HepG2 (cell line): ENCODE results near the gene TM4SF20. TPM values are rescaled to one million over a fixed set of nuclear protein-coding genes. Genes with fewer than 3 reads are reported as not detected.
A peak's percentile ranks its signal among the peaks of the same experiment; 100 is the strongest.

ENCODE experiments used
- ARNT2 ChIP-seq: sonication (generic); formaldehyde crosslinking; IDR thresholded peaks from 2 replicates; pipeline ENCODE4 v1.8.0; 2022; ENCODE audit warnings: mild to moderate bottlenecking, low read depth, missing genetic modification reagents, moderate library complexity
- CC2D1A ChIP-seq: sonication (generic); formaldehyde crosslinking; IDR thresholded peaks from 2 replicates; pipeline ENCODE4 v1.8.1; 2023; ENCODE audit warnings: mild to moderate bottlenecking, missing genetic modification reagents
- FOXO1 ChIP-seq: sonication (generic); formaldehyde crosslinking; IDR thresholded peaks from 2 replicates; pipeline ENCODE4 v1.4.0; 2020; ENCODE audit warnings: missing genetic modification reagents
- GFI1 ChIP-seq: sonication (generic); formaldehyde crosslinking; IDR thresholded peaks from 2 replicates; pipeline ENCODE4 v1.5.0; 2020; ENCODE audit warnings: missing genetic modification reagents, mild to moderate bottlenecking, borderline replicate concordance
- HMGXB3 ChIP-seq: sonication (generic); formaldehyde crosslinking; IDR thresholded peaks from 2 replicates; pipeline ENCODE4 v1.4.0; 2020; ENCODE audit warnings: missing genetic modification reagents, borderline replicate concordance
- IKZF1 ChIP-seq: fragments of 450-650 bp; IDR thresholded peaks from 2 replicates; pipeline ENCODE4 v1.7.1; 2016
- MAFF ChIP-seq: IDR thresholded peaks from 2 replicates; pipeline ENCODE4 v1.6.1; 2011; ENCODE audit warnings: low read depth, low read length, improper control_type of control experiment
- RNF219 ChIP-seq: sonication (generic); formaldehyde crosslinking; IDR thresholded peaks from 2 replicates; pipeline ENCODE4 v1.5.0; 2020; ENCODE audit warnings: mild to moderate bottlenecking, missing genetic modification reagents
- U2AF2 ChIP-seq: fragments of 200-400 bp; formaldehyde crosslinking; IDR thresholded peaks from 2 replicates; pipeline ENCODE4 v1.6.1; 2017; ENCODE audit warnings: low read depth, mild to moderate bottlenecking, low read length
- ZBTB21 ChIP-seq: sonication (generic); formaldehyde crosslinking; IDR thresholded peaks from 2 replicates; pipeline ENCODE4 v1.4.0; 2020; ENCODE audit warnings: missing genetic modification reagents
- ZNF350 ChIP-seq: sonication (generic); formaldehyde crosslinking; IDR thresholded peaks from 2 replicates; pipeline ENCODE4 v1.4.0; 2020; ENCODE audit warnings: mild to moderate bottlenecking, low read depth, missing genetic modification reagents, borderline replicate concordance
- ZNF513 ChIP-seq: sonication (generic); formaldehyde crosslinking; conservative IDR thresholded peaks from 2 replicates; pipeline ENCODE4 v1.5.0; 2020; ENCODE audit warnings: missing genetic modification reagents
- polyA plus RNA-seq, 8 experiments: library from polyadenylated mRNA; depleted of rRNA in 3 of 8; stranded (reverse) in 7 of 8; unstranded in 1 of 8; fragments of >200 nt; fragmentation: Illumina TruSeq in 4 of 8; extraction: Trizol in 4 of 8; gene quantifications; 2 replicates each; pipeline versions ENCODE4 v1.2.1 to v1.2.3, GENCODE V29; 2011 to 2016; ENCODE audit warnings: low read depth in 4 of 8, missing spikeins in 1 of 8, mixed read lengths in 1 of 8; ENCODE audit not compliant: insufficient read depth in 1 of 8
- total RNA-seq, 5 experiments: library from RNA; depleted of rRNA; stranded (reverse); fragments of >200 nt; fragmentation: Illumina TruSeq; extraction: Trizol; gene quantifications; 2 replicates each; pipeline ENCODE4 v1.2.3, GENCODE V29; 2016; ENCODE audit warnings: low read depth in 1 of 5
- TF ChIP-seq, protein P1 (sequence below): sonication (generic); formaldehyde crosslinking; conservative IDR thresholded peaks from 2 replicates; pipeline ENCODE4 v1.4.0; 2020; ENCODE audit warnings: mild to moderate bottlenecking, missing genetic modification reagents, moderate library complexity
- TF ChIP-seq, protein P2 (sequence below): sonication (generic); formaldehyde crosslinking; IDR thresholded peaks from 2 replicates; pipeline ENCODE4 v1.8.0; 2022; ENCODE audit warnings: missing genetic modification reagents, mild to moderate bottlenecking, inconsistent platforms, borderline replicate concordance

The TM4SF20 gene
- total and polyA plus RNA-seq, 2 of the 13 experiments (the other 11 are each of a cell fraction or from before 2014, with no cell fraction given) = not detected

DNA sequence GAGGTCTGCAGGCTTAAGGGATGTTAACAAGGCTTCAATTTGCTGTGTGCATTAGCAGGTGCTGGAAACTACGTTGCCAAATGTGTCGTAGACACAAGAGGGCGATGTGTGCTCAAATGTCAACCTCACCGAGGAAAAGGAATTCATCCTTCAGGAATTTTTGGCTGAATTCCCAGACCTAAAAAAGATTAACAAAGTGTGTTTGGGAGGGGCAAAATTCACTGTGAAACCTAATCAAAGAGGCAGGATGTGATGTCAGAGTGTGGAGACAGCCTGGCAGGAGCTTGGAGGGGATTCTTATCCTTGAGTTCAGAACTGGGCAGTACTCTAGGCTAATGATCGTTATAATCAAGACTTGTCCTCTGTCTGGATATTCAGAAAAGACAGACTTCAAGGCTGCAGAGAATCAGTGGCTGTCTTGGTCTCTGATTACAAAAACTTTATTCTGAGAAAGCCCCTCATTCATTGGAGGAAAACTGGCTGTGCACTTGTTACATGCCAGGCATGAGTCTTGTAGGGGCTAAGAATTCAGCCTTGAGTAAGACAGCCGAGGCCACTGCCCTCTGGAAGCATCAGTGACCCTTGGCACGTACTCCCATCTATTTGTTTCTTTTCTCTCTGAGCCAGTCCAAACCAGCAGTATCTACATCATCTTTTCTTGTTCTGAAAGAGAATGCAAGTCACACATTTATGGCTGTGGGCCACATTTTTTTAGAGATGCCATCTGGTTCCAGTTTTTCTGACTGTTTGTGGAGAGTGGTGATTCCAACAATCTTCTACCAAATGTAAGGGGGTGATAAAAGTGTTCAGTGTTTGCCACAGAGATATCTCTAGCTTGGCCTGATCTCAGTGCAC is 27.3 kb upstream of the TM4SF20 start (continued):
- TF ChIP-seq ZBTB21 (CRISPR knock-in tag) (peak; percentile 87), MAFF (peak; percentile 24; the same call in 1 of the 2 replicates), HMGXB3 (CRISPR knock-in tag) (peak; percentile 59; the same call in 1 of the 2 replicates), ZNF350 (CRISPR knock-in tag) (no peak), GFI1 (CRISPR knock-in tag) (peak; percentile 76), ZNF513 (CRISPR knock-in tag) (no peak), U2AF2 (no peak), CC2D1A (CRISPR knock-in tag) (no peak), RNF219 (CRISPR knock-in tag) (peak; percentile 75; the same call in 1 of the 2 replicates), IKZF1 (no peak), ARNT2 (peak; percentile 60; the same call in 1 of the 2 replicates), FOXO1 (CRISPR knock-in tag) (peak; percentile 22; the same call in 1 of the 2 replicates)
- TF ChIP-seq, protein P1, sequence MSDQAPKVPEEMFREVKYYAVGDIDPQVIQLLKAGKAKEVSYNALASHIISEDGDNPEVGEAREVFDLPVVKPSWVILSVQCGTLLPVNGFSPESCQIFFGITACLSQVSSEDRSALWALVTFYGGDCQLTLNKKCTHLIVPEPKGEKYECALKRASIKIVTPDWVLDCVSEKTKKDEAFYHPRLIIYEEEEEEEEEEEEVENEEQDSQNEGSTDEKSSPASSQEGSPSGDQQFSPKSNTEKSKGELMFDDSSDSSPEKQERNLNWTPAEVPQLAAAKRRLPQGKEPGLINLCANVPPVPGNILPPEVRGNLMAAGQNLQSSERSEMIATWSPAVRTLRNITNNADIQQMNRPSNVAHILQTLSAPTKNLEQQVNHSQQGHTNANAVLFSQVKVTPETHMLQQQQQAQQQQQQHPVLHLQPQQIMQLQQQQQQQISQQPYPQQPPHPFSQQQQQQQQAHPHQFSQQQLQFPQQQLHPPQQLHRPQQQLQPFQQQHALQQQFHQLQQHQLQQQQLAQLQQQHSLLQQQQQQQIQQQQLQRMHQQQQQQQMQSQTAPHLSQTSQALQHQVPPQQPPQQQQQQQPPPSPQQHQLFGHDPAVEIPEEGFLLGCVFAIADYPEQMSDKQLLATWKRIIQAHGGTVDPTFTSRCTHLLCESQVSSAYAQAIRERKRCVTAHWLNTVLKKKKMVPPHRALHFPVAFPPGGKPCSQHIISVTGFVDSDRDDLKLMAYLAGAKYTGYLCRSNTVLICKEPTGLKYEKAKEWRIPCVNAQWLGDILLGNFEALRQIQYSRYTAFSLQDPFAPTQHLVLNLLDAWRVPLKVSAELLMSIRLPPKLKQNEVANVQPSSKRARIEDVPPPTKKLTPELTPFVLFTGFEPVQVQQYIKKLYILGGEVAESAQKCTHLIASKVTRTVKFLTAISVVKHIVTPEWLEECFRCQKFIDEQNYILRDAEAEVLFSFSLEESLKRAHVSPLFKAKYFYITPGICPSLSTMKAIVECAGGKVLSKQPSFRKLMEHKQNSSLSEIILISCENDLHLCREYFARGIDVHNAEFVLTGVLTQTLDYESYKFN (CRISPR knock-in tag) = peak; percentile 68
- TF ChIP-seq, protein P2, sequence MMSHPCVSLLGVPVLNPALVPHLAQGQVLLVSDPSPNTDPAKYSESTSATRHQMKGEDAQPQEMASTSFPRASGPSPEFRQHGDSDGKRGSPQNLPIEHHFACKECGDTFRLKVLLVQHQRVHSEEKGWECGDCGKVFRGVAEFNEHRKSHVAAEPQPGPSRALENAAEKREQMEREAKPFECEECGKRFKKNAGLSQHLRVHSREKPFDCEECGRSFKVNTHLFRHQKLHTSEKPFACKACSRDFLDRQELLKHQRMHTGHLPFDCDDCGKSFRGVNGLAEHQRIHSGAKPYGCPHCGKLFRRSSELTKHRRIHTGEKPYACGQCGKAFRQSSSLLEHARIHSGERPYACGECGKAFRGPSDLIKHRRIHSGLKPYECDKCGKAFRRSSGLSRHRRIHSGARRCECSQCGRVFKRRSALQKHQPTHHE (CRISPR knock-in tag) = no peak
